ACHN (cell line): ENCODE results near the gene AOPEP.
A peak's percentile ranks its signal among the peaks of the same experiment; 100 is the strongest.

ENCODE experiments used
- DNase-seq: peaks from one replicate; pipeline ENCODE4 v3.0.0-alpha.2; 2015
- in situ Hi-C: cut with HindIII; loops from 2 replicates; pipeline ENCODE4 v1.10.0; 2017; ENCODE audit warnings: low sequenced_read_pairs, low pct_ligation_motif_present, low pct_unique_long_range_greater_than_20kb

AOPEP gene

GRCh38 chr9:95080961-95081647 lies 354.6 kb downstream of the AOPEP start:
- in situ Hi-C loops, result no loop called here
- DNase-seq, result no peak

- no peak for DNase-seq
- in situ Hi-C loops, result no loop called here
Observed at GRCh38 chr9:95081998-95082397, 355.5 kb downstream of the AOPEP start.

- in situ Hi-C loops, result no loop called here
- DNase-seq, result no peak
Observed at GRCh38 chr9:95082401-95083084, 356.0 kb downstream of the AOPEP start.

DNA sequence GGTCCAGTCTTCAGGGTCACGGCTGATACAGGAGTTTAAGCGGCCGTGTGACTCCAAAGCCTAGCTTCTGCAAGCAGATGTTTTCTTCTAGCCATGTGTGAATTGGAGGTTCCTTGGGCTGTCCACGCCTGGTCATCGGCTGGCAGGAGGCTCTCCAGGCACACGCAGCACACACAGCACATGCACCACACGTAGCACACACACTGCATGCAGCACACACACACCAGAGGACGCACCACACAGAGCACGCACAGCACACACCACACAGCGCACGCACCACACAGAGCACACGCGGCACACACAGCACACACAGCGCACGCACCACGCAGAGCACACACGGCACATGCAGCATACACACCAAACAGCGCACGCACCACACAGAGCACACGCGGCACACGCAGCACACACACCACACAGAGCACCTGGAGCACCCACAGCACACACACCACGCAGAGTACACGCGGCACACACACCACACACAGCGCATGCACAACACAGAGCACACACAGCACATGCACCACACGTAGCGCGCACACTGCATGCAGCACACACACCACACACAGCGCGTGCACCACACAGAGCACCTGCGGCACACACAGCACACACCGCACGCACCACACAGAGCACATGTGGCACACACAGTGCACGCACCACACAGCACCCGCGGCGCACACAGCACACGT lies 356.7 kb downstream of the AOPEP start:
- DNase-seq, result no peak
- in situ Hi-C loops, result no loop called here

DNA sequence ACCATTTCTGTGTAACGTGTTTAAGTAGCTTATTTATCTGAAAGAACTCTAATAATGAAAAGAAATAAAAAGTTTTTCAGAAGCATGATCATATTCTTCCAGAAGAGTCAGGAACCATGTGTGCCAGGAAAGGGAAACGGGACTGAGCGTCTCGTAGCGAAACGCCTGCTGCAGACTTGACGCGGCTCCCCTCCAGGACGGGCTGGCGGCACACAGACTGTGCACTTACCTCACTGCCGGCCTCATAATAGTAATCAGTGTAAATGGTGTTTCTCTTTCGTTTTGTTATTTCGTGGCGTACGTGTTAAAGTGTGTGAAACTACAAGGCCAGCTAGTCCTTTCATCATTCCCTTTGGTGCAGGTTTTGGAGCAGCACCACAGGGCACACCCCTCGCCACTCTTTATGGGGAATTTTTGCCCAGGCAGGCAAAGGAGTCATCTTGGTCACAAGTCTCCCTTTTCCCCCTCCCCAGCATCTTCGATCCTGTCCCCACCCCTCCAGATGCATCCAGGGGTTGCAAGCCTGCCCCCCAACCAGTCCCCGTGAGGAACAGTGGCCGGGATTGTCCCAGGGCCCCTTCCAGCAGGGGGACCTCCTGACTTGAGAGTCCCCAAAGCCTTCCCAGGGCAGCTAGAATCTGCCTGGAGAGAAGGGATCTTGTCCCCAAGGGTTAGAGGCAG lies 357.9 kb downstream of the AOPEP start:
- in situ Hi-C loops, result no loop called here
- DNase-seq, result no peak

DNA sequence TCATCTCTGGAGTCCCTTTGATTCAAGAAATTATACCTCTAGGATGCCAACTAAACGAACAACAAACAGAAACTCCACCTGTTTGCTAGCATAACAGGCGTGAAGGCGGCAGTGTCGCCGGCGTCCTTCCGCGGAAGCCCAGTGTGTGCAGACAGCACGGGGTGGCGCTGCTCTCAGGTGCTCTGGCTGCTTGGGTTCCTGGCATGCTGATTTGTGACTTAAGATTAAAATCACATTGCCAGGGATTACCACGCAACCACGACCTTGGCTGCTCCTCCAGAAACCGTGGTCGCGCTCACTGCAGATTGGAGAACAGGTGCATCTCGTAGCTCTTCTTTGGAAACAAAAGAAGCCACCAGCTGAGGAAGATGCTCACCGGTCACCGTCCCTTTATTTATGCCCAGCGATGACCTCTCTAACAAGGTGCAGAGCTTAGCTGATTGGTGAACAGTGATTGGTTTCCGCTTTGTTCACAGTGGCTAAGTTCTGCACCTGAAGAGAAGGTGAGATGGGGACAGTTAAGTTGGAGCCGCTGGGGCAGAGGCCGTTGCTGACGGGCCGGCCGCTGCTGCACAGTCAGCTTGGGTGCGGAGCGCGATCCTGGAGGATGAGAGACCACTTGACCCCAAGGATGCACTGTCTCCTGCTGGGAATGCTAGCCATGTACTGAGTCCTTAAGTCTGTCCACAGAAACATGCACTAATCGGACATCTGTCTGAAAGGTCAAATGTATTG lies 358.7 kb downstream of the AOPEP start:
- no peak for DNase-seq
- in situ Hi-C loops, result no loop called here

- in situ Hi-C loops, result no loop called here
- DNase-seq, result no peak
Observed at GRCh38 chr9:95085861-95086563, 359.5 kb downstream of the AOPEP start.

DNA sequence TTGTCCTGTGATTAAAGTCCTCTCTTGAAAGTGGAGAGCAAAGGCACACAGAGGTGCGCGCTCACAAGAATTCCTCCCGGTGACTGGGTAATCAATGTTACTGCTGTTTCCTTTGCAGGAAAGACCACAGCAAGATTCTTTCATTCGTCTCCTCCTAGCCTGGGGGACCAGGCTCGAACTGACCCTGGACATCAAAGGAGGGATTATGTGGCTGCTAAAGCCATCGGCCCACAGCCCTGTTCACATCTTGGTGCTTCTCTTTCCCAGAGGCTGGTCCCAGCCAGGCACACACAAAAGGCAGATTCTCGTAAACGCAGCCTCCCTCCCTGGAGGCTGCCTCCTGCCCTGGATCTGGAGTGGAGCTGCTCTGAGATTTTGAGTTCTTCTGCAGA lies 360.1 kb downstream of the AOPEP start:
- no peak for DNase-seq
- in situ Hi-C loops, result no loop called here

GRCh38 chr9:95087659-95088242 lies 361.3 kb downstream of the AOPEP start:
- in situ Hi-C loops, result no loop called here

DNA sequence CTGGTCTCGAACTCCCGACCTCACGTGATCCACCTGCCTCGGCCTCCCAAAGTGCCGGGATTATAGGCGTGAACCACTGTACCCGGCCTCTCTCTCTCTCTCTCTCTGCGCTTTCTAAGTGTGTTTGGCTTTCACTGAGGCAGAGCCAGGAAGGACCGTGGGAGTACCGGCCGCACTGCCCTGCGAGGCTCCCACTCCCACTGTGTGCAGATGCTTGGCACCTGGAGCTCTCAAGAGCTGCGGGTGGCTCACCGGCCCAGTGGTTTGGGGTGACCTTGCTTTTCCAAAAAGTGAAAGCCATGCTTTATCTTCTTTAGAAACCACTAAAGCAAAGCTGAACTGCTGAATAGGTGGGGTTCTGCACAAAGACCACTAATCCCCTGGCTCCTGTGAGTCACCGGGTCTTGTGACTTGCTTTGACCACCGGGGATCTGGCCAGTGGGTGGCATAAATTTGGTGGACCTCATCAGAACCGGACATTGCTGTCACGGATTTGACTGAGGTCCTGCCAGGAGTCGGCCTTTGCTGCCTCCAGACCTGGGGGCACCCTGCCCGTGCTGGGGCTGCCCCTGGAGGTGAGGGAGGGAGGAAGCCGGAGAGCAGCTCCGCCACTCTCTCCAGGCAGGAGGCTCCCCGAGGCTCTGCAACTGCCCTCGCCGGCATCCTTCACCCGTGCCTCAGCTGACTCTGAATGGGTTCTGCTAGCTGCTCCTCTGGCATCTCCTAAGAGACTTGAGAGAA lies 362.1 kb downstream of the AOPEP start:
- no peak for DNase-seq
- in situ Hi-C loops, result no loop called here

More at GRCh38 chr9:95087659-95088242, 361.3 kb downstream of the AOPEP start:
- DNase-seq, result peak; percentile 45

DNA sequence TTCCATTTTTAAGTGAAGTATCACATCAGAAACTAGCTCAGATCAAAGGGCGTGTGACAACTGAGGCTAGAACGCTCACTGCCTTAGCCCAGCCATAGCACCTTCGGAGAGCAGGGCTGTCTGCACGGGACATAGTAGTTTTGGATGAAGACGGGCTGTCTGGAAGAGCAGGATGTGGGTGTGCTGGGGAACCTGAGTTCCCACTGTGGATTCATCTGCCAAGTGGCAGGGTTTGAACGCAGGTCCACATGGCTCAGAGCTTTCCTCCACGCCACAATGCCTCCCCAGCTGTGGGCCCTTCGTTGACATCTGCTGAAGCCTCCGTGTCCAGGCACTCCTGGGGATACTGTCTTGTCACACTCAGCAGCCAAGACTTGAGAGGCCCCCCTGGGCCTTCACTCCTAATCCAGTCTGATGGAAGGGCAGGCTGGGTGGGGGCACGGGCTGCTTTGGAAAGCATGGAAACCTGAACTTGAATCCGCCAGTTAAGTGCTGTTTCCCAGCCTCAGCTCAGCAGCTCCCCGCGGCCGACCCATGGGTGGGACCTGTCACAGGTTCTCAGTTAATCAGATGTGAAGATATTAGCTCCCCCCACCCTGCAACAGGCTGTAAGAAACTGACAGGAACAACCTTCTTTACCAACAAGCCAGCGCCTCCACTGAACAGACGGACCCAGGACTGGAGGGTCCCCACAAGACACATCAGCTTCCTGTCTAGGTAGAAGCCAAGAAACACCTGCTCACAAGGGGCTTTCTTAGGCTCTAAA lies 362.9 kb downstream of the AOPEP start:
- in situ Hi-C loops, result no loop called here

DNA sequence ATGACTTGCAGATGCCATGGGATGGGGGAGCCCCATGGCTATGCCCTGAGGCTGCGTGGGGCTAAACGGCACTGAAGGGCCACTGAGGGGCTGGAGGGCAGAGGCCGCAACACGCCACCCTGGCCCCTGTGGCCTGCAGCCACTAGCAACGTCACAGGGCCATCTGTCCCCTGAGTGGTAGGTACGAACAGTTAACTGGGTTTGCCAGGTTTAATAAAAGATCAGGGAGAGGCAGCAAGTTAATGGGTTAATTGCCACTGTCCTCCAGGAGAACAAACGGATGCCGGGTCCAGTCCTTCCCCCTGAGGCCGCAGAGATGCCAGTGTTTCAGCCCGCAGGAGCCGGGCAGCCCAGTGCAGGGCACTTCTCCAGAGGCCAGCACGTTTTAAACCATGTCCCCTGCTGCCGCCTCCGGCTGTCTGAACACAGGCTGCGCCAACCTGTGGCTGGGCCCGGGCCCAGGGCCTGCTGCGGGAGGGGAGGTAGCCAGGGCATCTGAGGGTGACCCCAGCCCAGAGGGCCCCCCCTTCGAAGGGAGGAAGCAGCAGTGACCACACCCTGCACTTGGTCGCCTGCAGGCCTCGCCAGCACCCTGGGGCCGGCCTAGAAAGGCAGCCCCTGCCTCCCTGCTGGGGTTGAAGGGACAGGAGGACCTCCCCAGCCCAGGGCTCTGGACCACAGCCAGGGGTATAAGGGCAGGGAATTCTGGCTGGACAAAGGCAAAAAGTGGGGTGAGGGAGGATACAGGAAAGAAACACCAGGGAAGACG lies 363.7 kb downstream of the AOPEP start:
- no peak for DNase-seq
- in situ Hi-C loops, result no loop called here

More for the DNA sequence above, 362.9 kb downstream of the AOPEP start:
- no peak for DNase-seq

DNA sequence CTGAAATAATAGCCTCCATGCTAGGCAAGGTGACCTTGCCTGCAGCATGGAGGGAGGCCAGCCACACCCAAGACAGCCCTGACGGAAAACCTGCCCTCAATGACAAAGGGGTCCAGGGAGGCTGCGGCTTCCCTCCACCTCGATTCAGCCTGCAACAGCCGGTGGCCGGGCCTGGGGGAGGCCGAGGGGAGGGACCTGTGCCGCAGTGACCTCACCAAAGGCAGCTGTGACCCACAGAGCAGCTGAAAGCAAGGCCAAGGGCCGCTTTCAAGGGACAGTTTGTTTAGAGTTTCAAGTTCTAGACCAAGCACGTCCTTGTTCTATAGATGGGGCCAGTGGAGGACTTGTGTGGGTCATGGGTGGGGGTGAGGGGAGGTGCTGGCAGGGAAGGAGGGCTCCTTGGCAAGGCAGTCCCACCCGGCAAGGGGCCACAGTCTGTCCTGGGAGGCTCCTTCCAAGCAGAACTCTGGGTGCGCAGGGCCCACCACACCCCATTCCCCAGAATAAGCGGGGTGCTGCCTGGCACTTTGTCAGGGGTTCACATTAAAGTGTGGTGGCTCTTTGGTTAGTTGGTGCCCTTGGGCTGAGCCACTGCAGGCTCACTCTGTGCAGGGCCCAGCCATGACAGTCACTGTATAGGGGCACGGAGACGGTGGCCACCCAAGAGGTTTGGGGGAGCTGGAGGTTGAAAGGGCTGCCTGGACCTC lies 364.5 kb downstream of the AOPEP start:
- in situ Hi-C loops, result no loop called here
- DNase-seq, result no peak

DNA sequence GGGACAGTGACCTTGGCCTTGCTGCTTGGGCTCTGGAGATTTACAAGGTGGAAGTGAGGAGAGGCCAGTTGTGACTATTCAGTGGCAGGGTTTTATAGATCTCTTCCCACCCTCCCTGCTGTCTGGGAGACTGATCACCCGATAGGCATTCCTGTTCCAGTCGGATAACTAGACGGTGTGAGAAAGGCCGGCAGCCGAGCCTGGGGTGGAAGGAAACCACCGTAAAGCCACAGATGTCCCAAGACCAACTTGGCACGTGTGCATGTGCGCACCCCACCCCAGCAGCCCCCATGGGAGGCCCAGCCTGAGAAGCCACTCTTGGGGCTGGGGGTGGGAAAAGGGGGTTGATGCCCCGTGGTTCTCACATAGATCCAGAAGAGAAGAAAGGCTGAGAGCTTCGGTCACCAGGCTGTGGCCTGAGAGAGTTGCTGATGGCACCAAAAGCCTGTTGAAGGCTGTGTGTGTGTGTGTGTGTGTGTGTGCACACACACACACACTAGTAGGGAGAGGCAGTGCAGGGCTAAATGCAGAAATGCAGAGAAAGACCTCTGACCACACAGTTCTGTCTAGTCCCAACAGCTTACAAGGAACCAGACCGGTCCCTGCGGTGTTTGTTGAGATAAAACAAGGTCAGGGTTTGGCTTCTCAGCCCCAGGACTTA lies 365.2 kb downstream of the AOPEP start:
- DNase-seq, result no peak
- in situ Hi-C loops, result no loop called here
